ENCODE results near the gene GTSE1.

GTSE1 gene

GRCh38 chr22:46275455-46276122 is 21.1 kb upstream of the GTSE1 start:
- DNase-seq: no peak

- DNase-seq: no peak
Measured at GRCh38 chr22:46276563-46276962, 20.1 kb upstream of the GTSE1 start.

GRCh38 chr22:46278656-46279645 is 17.7 kb upstream of the GTSE1 start:
- no peak for DNase-seq

DNA sequence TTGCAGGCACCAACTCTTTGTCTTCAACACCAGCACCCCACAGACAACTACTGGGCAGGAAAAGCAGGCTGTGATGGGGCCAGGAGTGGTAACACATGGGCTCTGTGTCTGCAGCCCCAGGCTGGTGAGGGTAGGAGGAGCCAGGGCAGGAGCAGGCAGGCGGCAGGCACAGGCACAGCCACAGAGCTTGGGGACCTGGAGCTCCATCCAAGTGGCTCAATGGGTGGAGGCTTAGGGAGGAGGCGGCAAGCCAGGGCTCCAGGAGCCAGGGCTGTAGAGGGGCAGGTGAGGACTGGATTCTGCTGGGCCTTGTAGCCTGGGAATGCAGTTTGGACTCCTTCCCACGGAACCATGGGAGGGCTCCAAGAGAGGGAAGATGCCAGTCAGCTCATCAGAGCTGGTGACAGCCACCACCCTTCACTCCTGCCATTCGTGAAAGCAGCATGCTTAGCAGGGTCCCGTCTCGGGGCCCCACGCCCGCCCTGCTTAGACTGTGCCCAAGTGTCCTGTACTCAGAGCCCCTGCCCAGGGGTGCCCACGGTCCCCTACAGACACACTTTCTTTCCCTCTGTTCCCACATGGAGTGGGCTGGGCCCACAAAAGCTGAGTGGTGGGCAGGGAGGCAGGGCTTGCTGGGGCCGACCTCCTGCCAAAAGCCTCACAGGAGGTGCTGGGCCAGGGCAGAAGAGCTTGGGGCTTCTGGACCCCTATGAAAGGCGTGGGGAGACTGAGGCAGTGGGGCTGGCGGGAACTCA is 16.4 kb upstream of the GTSE1 start:
- no peak for DNase-seq

DNA sequence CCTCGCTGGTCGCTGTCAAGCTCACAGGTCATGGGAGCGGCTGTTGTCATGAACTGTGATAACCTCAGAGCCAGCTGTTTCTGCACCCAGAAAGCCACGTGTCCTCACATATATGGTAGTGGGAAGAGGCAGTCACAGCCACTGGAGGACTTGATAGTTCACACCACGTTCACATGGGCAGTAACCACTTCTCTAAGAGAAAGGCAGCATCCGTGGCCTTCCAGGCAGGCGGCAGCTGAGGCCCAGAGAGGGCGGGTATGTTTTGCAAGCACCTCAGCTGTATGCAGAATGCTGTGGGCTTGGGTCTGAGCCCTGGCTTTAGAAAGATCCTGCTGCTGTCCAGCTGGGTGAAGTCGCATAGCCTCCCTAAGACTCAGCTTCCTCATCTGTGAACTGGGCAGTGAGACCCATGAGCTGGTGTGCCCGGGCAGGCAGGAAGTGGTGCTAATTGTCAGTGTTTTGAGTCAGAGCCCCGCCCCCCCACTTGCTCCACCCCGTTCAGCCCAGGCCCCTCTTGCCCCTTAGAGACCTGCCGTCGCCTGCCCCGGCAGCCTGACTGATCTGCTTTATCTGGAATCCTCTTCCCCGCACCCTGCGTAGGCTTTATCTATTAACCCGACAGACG is 15.6 kb upstream of the GTSE1 start:
- no peak for DNase-seq

DNA sequence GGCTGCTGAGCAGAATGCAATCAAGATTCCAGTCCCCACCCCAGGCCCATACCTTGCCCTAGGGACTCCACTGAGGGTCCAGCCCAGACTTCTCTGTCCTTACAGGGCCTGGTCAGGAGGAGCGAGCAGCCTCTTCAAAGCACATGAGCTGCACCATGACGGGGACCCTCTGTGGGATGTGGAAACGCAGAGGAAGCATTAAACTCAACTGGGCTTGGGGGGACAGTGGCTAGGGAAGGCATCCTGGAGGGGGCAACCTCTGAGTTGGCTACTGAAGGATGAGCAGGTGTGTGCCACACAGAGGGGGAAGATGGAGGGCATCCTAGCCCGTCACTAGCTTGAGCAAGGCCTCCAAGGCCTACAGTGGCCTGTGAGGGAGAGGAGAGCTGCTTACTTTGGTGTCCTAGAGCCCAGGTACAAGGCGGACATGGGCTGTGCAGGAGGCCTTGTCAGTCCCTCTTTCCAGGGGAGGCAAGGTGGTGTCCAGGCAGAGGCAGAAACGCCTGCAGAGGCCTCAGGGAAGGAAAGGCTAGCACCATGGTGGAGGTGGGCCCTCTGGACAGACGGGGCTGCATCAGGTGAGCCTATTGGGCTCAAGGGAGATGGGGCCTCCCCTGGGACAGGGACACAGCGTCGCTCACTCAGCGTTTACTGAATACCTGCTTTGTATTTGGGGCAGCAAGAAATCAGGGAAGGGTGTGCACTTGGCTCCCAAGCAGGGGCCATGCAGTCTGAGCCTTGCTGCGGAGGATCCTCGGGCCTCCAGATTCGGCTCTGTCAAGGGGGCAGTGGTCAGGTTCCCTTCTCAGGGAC is 14.6 kb upstream of the GTSE1 start:
- no peak for DNase-seq

DNA sequence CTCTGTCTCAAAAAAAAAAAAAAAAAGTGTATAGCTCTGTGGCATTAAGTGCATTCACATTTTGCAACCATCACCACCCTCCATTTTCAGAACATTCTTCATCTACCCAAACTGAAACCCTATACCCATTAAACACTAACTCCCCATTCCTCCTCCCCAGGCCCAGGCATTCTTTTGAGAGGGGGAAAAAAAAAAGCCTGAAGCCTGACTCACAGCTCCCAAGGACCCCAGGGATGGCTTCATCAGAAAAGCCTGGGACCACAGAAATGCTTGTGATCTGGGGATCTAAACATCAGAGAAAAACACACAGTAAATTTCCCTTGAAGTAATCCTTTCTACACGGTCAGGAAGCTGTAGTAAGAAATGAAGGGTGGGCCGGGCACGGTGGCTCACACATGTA is 10.7 kb upstream of the GTSE1 start:
- DNase-seq: no peak

GRCh38 chr22:46286941-46287872 is 9.5 kb upstream of the GTSE1 start:
- DNase-seq: no peak

- DNase-seq: no peak
Measured at GRCh38 chr22:46287873-46288751, 8.6 kb upstream of the GTSE1 start.

DNA sequence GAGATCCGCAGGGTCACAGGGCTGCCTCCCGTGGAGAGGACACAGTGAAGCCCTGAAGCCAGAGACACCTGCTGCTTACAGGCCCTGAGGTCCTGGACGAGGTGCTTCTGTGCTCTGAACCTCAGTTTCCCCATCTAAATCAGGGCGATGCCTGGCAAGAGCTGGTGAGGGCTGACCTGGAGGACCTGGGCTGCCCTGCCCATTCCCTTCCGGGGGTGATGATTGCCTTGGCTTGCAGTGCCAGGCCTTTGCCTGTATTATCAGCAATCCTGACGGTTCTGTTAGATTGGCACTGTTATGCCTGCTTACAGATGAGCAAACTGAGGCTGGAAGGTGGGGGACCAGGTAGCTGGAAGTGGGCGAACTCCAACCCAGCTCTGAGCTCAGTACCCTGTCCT is 7.8 kb upstream of the GTSE1 start:
- DNase-seq: no peak

DNA sequence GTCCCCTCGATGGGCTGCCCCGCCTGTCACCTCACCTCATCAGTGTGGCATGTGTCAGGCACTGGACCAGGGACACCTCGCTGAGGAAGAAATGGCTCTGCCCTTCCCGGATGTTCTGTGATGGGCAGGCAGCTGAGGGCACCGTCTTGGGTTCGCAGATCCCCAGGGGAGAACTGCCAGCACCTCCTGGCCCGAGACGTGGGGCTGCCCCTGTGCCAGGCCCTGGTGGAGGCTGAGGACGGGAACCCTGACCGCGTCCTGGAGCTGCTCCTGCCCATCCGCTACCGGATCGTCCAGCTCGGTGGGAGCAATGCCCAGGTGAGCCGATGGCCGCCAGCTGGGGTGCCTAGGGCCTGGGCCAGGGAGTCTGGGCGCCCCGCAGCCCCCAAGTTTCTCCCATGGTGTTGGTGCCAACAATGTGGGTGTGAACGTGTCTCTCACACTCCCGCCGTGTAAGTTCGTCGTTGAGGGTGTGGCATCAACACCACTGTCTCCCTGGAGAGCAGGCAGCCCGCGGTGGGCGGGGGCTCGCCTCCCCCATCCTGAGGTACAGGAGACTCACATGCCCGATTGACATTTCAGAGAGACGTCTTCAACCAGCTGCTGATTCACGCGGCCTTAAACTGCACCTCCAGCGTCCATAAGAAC is 7.3 kb upstream of the GTSE1 start:
- DNase-seq: no peak

- DNase-seq: no peak
Measured at GRCh38 chr22:46290121-46290842, 6.4 kb upstream of the GTSE1 start.

GRCh38 chr22:46290843-46291785 is 5.6 kb upstream of the GTSE1 start:
- DNase-seq: no peak

- no peak for DNase-seq
Measured at GRCh38 chr22:46292173-46292572, 4.5 kb upstream of the GTSE1 start.

DNA sequence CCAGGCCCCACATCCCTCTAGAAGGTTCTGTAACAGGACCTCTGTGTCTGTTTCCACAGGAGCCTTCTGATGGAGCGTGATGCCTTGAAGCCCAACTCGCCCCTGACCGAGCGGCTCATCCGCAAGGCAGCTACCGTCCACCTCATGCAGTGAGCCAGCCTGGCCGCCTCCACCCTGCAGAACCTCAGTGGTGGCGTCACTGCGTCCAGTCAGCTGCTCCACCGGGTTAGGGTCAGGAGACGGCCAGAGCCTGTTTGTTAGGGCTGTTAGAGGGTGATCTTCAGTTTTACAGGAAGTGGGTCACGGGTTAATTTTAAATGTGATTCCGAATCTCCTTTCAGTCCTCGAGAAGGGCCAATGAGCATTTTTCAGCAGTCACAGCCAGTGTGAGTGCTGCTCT is 3.9 kb upstream of the GTSE1 start:
- DNase-seq: no peak

GRCh38 chr22:46293577-46294260 is 3.0 kb upstream of the GTSE1 start:
- DNase-seq: no peak

- DNase-seq: no peak
Measured at GRCh38 chr22:46294784-46295183, 1.9 kb upstream of the GTSE1 start.

All from 8988T (cell line).